Muscle layer of colon (tissue), 2 donors: ENCODE data around the gene FBXL16.
A peak's percentile ranks its signal among the peaks of the same experiment; 100 is the strongest.
"Not testable (repeated sequence)": the region's sequence is repeated elsewhere in the genome, so short reads cannot be mapped to it uniquely, and the experiment has no call there.

Source experiments
- H3K27ac ChIP-seq: one replicate; pipeline ENCODE4 v1.7.0; 2013; ENCODE audit warnings: low read depth, mild to moderate bottlenecking, low read length, moderate library complexity
- H3K27me3 ChIP-seq, 2 donors: one replicate each; pipeline ENCODE4 v1.7.0; 2013; ENCODE audit warnings: low read length in 2 of 2, mild to moderate bottlenecking in 2 of 2; ENCODE audit not compliant: insufficient read depth in 2 of 2, control insufficient read depth in 1 of 2
- H3K36me3 ChIP-seq: one replicate; pipeline ENCODE4 v1.7.0; 2013; ENCODE audit warnings: mild to moderate bottlenecking, low read length; ENCODE audit not compliant: insufficient read depth
- H3K4me1 ChIP-seq: one replicate; pipeline ENCODE4 v1.7.0; 2013; ENCODE audit warnings: mild to moderate bottlenecking, low read length; ENCODE audit not compliant: insufficient read depth
- H3K4me3 ChIP-seq, 2 donors: one replicate each; pipeline ENCODE4 v1.7.0; 2013; ENCODE audit warnings: low read length in 2 of 2, low read depth in 1 of 2, mild to moderate bottlenecking in 1 of 2, moderate library complexity in 1 of 2
- H3K9ac ChIP-seq: one replicate; pipeline ENCODE4 v1.7.0; 2013; ENCODE audit warnings: low read length
- H3K9me3 ChIP-seq: one replicate; pipeline ENCODE4 v1.7.0; 2013; ENCODE audit warnings: mild to moderate bottlenecking, low read length
- donor health status: abdominal sarcoma.
- donor health status: Adenocarcinoma of cecum.

The FBXL16 gene

GRCh38 chr16:692356-693108, 13.1 kb downstream of the FBXL16 start:
- Histone ChIP-seq H3K9me3 (no peaks in the 10 kb centered on the region), H3K9ac (no peak overlapping the region), H3K27ac (no peak overlapping the region), H3K4me1 (peaks cover 11% of the 10 kb centered on the region), H3K36me3 (no peaks in the 10 kb centered on the region), H3K4me3 (no peak overlapping the region), H3K27me3 (peaks cover 0 to 37% of the 10 kb centered on the region in 2 donors)

- peaks cover 11% of the 10 kb centered on the region for H3K4me1 ChIP-seq
- H3K4me3 ChIP-seq, H3K9me3 ChIP-seq, H3K36me3 ChIP-seq, H3K9ac ChIP-seq, H3K27ac ChIP-seq: not testable (repeated sequence)
- peaks cover 0 to 36% of the 10 kb centered on the region in 2 donors for H3K27me3 ChIP-seq
These were observed 14.4 kb downstream of the FBXL16 start for GRCh38 chr16:691242-691641.

GRCh38 chr16:689175-689897, 16.3 kb downstream of the FBXL16 start:
- Histone ChIP-seq H3K27ac (peak overlapping the region; percentile 90), H3K9ac (peak overlapping the region; percentile 22), H3K4me1 (peaks cover 15% of the 10 kb centered on the region), H3K27me3 (peaks cover 0 to 18% of the 10 kb centered on the region in 2 donors), H3K9me3 (no peaks in the 10 kb centered on the region), H3K36me3 (no peaks in the 10 kb centered on the region), H3K4me3 (peak overlapping the region; percentile 73 to 94)

- H3K27me3 ChIP-seq, result peaks cover 0 to under 1% of the 10 kb centered on the region in 2 donors
- peaks cover 8% of the 10 kb centered on the region for H3K36me3 ChIP-seq
- H3K27ac ChIP-seq, result no peak overlapping the region
- peaks cover 23% of the 10 kb centered on the region for H3K4me1 ChIP-seq
- no peak overlapping the region for H3K4me3 ChIP-seq
- H3K9ac ChIP-seq, result no peak overlapping the region
- no peaks in the 10 kb centered on the region for H3K9me3 ChIP-seq
These were observed 18.1 kb downstream of the FBXL16 start for GRCh38 chr16:687499-687898.

- no peak overlapping the region for H3K27ac ChIP-seq
- no peak overlapping the region for H3K9ac ChIP-seq
- no peaks in the 10 kb centered on the region for H3K9me3 ChIP-seq
- H3K36me3 ChIP-seq, result peaks cover 16% of the 10 kb centered on the region
- H3K4me1 ChIP-seq, result peaks cover 31% of the 10 kb centered on the region
- H3K4me3 ChIP-seq, result no peak overlapping the region
- H3K27me3 ChIP-seq, result no peaks in the 10 kb centered on the region
These were observed 18.9 kb downstream of the FBXL16 start for GRCh38 chr16:686459-687260.

GRCh38 chr16:685967-686366, 19.6 kb downstream of the FBXL16 start:
- H3K36me3 ChIP-seq, result peaks cover 20% of the 10 kb centered on the region
- no peaks in the 10 kb centered on the region for H3K9me3 ChIP-seq
- H3K27me3 ChIP-seq, result no peaks in the 10 kb centered on the region
- peaks cover 38% of the 10 kb centered on the region for H3K4me1 ChIP-seq
- H3K9ac ChIP-seq, result no peak overlapping the region
- no peak overlapping the region for H3K4me3 ChIP-seq
- H3K27ac ChIP-seq, result no peak overlapping the region

GRCh38 chr16:684961-685696, 20.5 kb downstream of the FBXL16 start:
- H3K9ac ChIP-seq, result no peak overlapping the region
- H3K27ac ChIP-seq, result no peak overlapping the region
- H3K9me3 ChIP-seq, result no peaks in the 10 kb centered on the region
- H3K36me3 ChIP-seq, result peaks cover 20% of the 10 kb centered on the region
- peaks cover 40% of the 10 kb centered on the region for H3K4me1 ChIP-seq
- H3K27me3 ChIP-seq, result no peaks in the 10 kb centered on the region
- no peak overlapping the region for H3K4me3 ChIP-seq

GRCh38 chr16:684071-684794, 21.4 kb downstream of the FBXL16 start, which contains the start of gene JMJD8:
TSS of gene JMJD8 (minus strand) at chr16:684334. CDS start at chr16:684319, 15 bp downstream.
- Histone ChIP-seq H3K9ac (no peak within 1 kb of the TSS), H3K4me1 (peaks cover 34% of the 10 kb centered on the region), H3K36me3 (peaks cover 20% of the 10 kb centered on the region)

GRCh38 chr16:683396-684070, 22.1 kb downstream of the FBXL16 start:
- H3K36me3 ChIP-seq, result peaks cover 20% of the 10 kb centered on the region
- H3K9me3 ChIP-seq, result no peaks in the 10 kb centered on the region
- peak overlapping the region; percentile 82 for H3K27ac ChIP-seq
- peaks cover 30% of the 10 kb centered on the region for H3K4me1 ChIP-seq
- H3K4me3 ChIP-seq, result peak overlapping the region; percentile 56 to 83
- H3K27me3 ChIP-seq, result no peaks in the 10 kb centered on the region
- no peak overlapping the region for H3K9ac ChIP-seq

More at GRCh38 chr16:684071-684794, 21.4 kb downstream of the FBXL16 start, which contains the start of gene JMJD8:
- Histone ChIP-seq H3K27ac (peak within 1 kb of the TSS; percentile 82), H3K4me3 (peak within 1 kb of the TSS; percentile 56 to 83), H3K9me3 (no peaks in the 10 kb centered on the region), H3K27me3 (no peaks in the 10 kb centered on the region)
